Activated T-helper 1 cell treated with anti-CD3 and anti-CD28 coated beads, Interleukin-2, amount 50 U/mL, for 16 hours (primary cell): Measurements from ENCODE around the gene NTN4.
"Not testable (repeated sequence)": the region's sequence is repeated elsewhere in the genome, so short reads cannot be mapped to it uniquely, and the experiment has no call there.

Experiments used
- DNase-seq, 2 donors: peaks; one replicate each; pipeline ENCODE4 v3.0.0-alpha.2; 2020; ENCODE audit warnings: low read depth in 1 of 2, low spot score in 1 of 2

NTN4 gene

GRCh38 chr12:95796982-95797289 is 6.4 kb upstream of the NTN4 start:
- no peak for DNase-seq

- DNase-seq: no peak
These were observed 5.8 kb upstream of the NTN4 start for GRCh38 chr12:95796225-95796981.

- no peak for DNase-seq
These were observed 619 bp upstream of the NTN4 start for GRCh38 chr12:95790917-95791849.

- no peak for DNase-seq
These were observed 1.2 kb downstream of the NTN4 start for GRCh38 chr12:95789126-95790032.

- DNase-seq: no peak
These were observed 1.9 kb downstream of the NTN4 start for GRCh38 chr12:95788637-95789036.

- DNase-seq: no peak
These were observed 3.2 kb downstream of the NTN4 start for GRCh38 chr12:95787274-95787818.

GRCh38 chr12:95784915-95785314 is 5.6 kb downstream of the NTN4 start:
- no peak for DNase-seq

GRCh38 chr12:95784286-95784685 is 6.3 kb downstream of the NTN4 start:
- DNase-seq: no peak

GRCh38 chr12:95775466-95775865 is 15.1 kb downstream of the NTN4 start:
- not testable (repeated sequence) for DNase-seq

- DNase-seq: no peak
These were observed 16.1 kb downstream of the NTN4 start for GRCh38 chr12:95774311-95775045.

GRCh38 chr12:95773320-95773719 is 17.2 kb downstream of the NTN4 start:
- no peak for DNase-seq

GRCh38 chr12:95767703-95768102 is 22.9 kb downstream of the NTN4 start:
- no peak for DNase-seq

- DNase-seq: no peak
These were observed 24.1 kb downstream of the NTN4 start for GRCh38 chr12:95766356-95767019.

GRCh38 chr12:95764848-95765247 is 25.7 kb downstream of the NTN4 start:
- DNase-seq: no peak

GRCh38 chr12:95763809-95764253 is 26.7 kb downstream of the NTN4 start:
- no peak for DNase-seq

GRCh38 chr12:95762123-95762785 is 28.3 kb downstream of the NTN4 start:
- DNase-seq: no peak

- DNase-seq: no peak
These were observed 30.2 kb downstream of the NTN4 start for GRCh38 chr12:95760371-95760770.

GRCh38 chr12:95759718-95760117 is 30.8 kb downstream of the NTN4 start:
- no peak for DNase-seq

GRCh38 chr12:95759039-95759438 is 31.5 kb downstream of the NTN4 start:
- no peak for DNase-seq
